ENCODE measurements around the gene PXMP4. TPM values are rescaled to one million over a fixed set of nuclear protein-coding genes. Genes with fewer than 3 reads are reported as not detected.
"Not testable (repeated sequence)": the region's sequence is repeated elsewhere in the genome, so short reads cannot be mapped to it uniquely, and the experiment has no call there.

Gene PXMP4
- total RNA-seq, 1 donor, result 6.7 TPM

DNA sequence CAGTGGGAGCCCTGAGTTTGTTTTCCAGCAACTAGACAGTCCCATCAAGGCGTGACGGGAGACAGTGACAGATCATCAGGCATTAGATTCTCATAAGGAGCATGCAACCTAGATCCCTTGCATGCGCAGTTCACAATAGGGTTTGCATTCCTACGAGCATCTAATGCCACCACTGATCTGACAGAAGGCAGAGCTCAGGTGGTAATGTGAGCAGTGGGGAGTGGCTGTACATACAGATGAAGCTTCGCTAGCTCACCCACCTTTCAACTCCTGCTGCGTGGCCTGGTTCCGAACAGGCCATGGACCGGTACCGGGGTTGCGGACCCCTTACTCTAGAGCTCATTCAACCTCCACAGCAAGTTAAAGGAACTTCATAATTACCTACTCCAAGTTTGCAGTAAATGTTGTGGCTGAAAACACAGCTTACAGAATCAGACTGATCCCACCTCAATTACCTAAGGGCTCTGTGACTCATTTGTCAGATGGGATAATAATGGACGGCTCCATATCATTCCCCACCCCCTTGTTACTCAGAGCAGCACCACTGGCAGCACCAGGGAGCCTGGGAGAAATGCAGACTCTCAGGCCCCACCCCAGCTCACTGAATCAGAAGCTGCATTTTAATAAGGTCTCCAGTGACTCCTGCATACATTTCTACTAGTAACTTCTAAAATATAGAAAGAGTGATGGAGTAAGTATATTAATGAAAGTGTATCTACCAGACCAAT is 15.7 kb downstream of the PXMP4 start:
- no peak for DNase-seq (ENCODE audit: low read depth in 2 of 3, low spot score in 2 of 3)

DNA sequence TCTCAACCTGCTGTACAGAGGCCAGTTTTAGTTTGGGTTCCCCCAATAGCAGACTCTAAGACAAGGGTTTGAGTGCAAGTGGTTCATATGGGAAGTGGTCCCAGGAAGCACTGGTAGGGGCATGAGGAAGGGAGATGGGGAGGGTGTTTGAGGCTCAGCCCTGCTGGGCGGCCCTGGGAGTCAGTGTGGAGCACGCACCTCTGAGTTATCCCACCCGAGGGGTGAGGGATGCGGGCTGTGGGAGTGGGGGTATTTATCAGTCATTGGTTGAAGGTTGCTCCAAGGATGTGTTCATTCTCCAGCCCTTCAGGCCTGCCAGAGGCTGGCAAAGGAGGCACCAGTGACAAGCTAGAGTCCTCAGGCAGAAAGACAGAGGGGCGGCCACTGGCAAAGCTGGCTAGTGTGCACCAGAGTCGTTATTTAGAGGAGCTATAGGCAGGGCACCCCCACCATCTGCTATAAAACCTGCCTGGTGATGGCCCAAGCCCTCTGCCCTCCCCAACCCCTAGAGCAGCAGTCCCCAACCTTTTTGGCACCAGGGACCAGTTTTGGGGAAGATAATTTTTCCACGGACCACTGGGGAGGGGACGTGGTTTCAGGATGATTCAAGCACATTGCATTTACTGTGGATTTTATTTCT is 16.5 kb downstream of the PXMP4 start:
- no peak for DNase-seq (ENCODE audit: low read depth in 2 of 3, low spot score in 2 of 3)

DNA sequence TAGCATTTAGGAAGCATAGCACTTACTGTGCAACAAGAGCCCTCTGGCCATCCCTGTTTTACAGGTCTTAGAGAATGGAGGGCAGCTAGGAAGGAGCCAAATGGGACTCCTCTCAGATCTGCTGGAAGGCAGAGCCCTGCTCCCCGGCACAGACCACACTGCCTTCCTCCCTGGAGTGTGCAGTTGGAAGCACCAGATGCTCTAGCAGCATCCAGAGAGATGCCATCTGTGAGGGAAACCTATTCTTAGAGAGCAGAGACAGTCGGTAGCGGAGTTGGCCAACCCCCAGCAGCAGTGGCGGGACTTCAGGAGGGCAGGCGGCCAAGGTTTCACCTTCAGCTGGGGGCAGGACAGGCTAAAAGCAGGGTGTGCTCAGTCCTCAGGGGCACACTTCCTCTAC is 17.2 kb downstream of the PXMP4 start:
- DNase-seq (ENCODE audit: low read depth in 2 of 3, low spot score in 2 of 3), result no peak

DNA sequence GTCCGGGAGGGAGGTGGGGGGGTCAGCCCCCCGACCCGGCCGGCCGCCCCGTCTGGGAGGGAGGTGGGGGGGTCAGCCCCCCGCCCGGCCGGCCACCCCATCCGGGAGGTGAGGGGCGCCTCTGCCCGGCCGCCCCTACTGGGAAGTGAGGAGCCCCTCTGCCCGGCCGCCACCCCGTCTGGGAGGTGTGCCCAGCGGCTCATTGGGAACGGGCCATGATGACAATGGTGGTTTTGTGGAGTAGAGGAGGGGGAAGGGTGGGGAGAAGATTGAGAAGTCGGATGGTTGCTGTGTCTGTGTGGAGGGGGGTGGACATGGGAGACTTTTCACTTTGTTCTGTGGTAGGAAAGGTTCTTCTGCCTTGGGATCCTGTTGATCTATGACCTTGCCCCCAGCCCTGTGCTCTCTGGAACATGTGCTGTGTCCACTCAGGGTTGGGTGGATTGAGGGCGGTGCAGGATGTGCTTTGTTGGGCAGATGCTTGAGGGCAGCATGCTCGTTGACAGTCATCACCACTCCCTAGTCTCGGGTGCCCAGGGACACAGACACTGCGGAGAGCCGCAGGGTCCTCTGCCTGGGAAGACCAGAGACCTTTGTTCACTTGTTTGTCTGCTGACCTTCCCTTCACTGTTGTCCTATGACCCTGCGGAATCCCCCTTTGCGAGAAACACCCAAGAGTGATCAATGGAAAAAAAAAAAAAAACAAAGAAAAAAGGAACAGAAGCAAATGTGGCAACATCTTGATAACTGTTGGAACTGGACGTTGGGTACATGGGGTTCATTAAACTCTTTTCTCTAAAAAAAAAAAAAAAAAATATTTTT is 18.3 kb downstream of the PXMP4 start:
- DNase-seq (ENCODE audit: low read depth in 2 of 3, low spot score in 2 of 3), result no peak

- DNase-seq (ENCODE audit: low read depth in 2 of 3, low spot score in 2 of 3), result not testable (repeated sequence)
These were observed 19.2 kb downstream of the PXMP4 start for GRCh38 chr20:33700696-33701441.

GRCh38 chr20:33698966-33699365 is 21.1 kb downstream of the PXMP4 start:
- not testable (repeated sequence) for DNase-seq (ENCODE audit: low read depth in 2 of 3, low spot score in 2 of 3)

DNA sequence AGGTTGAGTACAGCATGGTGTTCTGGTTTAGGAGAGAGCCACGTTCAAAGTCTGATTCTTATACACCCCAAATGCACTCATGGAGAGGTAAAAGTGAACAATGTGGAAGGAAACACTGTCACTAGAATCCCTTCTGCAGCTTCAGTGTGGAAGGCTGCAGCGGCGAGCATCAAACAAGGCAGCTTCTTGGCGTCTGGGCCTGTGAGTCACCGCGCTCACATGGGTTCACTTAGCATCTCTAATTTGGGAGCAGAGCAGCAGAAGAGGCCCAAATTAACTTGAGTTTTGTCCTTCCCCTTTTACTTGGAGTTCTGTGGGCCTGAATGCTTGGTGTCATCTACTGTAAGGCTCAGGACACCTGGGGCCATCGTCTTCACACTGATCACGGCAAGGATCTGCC is 23.0 kb downstream of the PXMP4 start:
- no peak for DNase-seq (ENCODE audit: low read depth in 2 of 3, low spot score in 2 of 3)

- no peak for DNase-seq (ENCODE audit: low read depth in 2 of 3, low spot score in 2 of 3)
These were observed 23.7 kb downstream of the PXMP4 start for GRCh38 chr20:33696448-33696847.

DNA sequence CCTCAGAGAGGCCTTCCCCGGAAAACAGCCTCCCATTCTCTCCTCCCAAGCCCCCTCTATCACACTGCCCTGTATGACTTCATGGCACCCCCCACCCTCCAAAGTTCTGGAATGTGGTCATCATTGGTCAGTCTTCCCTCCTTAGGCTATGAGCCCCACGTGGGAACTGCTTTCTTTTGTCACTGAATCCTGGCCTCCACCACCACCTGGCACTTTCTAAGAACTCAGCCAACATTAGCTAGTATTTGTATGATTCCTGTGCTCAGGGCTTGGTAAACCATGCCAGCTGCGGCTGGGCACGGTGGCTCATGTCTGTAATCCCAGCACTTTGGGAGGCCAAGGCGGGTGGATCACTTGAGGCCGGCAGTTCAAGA is 25.5 kb downstream of the PXMP4 start:
- DNase-seq (ENCODE audit: low read depth in 2 of 3, low spot score in 2 of 3), result no peak

- DNase-seq (ENCODE audit: low read depth in 2 of 3, low spot score in 2 of 3), result no peak
These were observed 26.1 kb downstream of the PXMP4 start for GRCh38 chr20:33693741-33694638.

- DNase-seq (ENCODE audit: low read depth in 2 of 3, low spot score in 2 of 3), result no peak
These were observed 26.8 kb downstream of the PXMP4 start for GRCh38 chr20:33693289-33693688.

DNA sequence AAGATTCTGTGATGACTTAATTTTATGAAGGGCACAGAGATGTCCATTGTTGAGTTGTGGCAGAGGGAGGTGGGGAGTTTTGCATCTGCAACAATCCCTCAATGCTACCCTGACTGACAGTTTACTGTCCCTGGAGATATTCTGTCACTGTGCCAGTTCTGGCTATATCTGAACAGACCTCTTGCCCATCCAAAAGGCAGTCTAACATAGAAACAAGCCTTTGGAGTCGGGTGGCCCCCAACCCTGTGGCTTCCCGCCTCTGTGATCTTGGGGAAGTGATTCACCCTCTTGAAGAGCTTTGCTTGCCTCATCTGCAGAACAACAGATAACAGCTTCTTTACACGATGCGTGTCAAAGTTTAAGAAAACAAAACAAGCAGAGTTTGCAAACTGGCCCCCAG is 30.1 kb downstream of the PXMP4 start:
- DNase-seq (ENCODE audit: low read depth in 2 of 3, low spot score in 2 of 3), result peak in 2 of 3 donors; percentile 62 to 68

- no peak for DNase-seq (ENCODE audit: low read depth in 2 of 3, low spot score in 2 of 3)
These were observed 30.6 kb downstream of the PXMP4 start for GRCh38 chr20:33689493-33689892.

GRCh38 chr20:33688938-33689424 is 31.1 kb downstream of the PXMP4 start:
- DNase-seq (ENCODE audit: low read depth in 2 of 3, low spot score in 2 of 3), result no peak

DNA sequence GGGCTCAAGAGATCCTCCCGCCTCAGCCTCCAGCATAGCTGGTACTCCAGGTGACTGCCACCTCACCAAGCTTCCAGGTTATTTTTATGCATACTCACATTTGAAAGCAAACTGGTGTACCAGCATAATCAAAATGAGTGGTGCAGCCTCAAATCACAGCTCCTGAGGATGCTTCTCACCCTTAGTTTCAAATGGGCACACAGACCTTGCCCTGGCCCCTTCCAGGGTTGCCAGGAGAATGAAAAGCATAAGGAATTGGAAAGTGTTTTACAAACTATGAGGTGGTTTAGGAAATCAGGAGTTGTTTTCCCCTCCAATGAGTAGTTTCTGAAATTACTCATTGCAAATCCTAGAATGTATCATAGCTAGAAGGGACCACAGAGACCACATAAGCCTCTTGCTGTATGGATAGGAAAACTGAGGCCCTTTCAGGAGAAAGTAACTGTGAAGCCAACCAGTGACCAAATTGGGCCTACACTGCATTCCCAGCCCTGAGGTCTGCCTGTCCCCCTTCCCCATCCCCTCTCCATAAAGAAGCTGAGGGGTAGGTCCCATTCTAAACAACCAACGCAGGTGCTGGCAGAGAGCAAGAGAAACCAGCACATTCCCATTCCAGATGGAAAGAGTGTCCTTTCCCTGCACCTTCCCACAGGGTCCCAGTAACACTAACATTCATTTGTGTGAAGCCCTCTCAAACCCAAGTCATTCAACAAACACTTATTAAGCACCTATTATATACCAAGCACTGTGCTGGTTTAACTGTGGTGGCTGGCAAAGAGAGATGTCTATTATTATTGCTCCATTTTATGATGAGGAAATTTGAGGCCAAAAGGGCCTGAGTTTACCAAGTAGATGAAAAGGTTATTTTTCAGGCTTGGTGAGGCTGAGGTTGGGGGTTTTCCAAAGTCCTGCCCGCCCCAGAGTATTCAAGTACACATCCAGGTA is 31.8 kb downstream of the PXMP4 start:
- DNase-seq (ENCODE audit: low read depth in 2 of 3, low spot score in 2 of 3), result no peak

- DNase-seq (ENCODE audit: low read depth in 2 of 3, low spot score in 2 of 3), result peak in 1 of 3 donors; percentile 20
These were observed 32.7 kb downstream of the PXMP4 start for GRCh38 chr20:33687370-33687915.

DNA sequence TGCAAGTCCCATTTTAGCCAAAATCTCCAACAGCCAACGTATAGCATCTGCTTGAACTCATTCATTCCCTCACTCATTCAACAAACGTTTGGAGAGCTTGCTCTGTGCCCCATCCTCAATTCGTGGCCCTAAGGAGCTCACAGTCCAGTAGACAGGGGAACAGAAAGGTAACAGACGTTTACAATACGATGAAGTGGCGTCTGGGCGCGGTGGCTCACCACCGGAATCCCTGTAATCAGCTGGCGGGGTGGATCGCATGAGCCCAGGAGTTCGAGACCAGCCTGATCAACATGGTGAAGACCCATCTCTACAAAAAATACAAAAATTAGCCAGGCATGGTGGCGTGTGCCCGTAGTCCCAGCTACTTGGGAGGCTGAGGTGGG is 33.1 kb downstream of the PXMP4 start:
- DNase-seq (ENCODE audit: low read depth in 2 of 3, low spot score in 2 of 3), result no peak

Data from hematopoietic multipotent progenitor cell (in vitro differentiated cells).